ENCODE data around the gene FAM117A. TPM values are rescaled to one million over a fixed set of nuclear protein-coding genes. Genes with fewer than 3 reads are reported as not detected.

The FAM117A gene
- total RNA-seq, 2 experiments from 2014 or later: 14.1 to 15.4 TPM

GRCh38 chr17:49752508-49752907, 11.4 kb downstream of the FAM117A start:
- no peak for ATAC-seq
- DNase-seq: no peak
- intact Hi-C loops (cut with DNase I, micrococcal nuclease): no loop called here
- POLR2A ChIA-PET: interaction anchor here (0.8 kb wide), 1 partner anchor 837 kb away, joined by 5 read pairs; no protein-coding TSS in a partner anchor
- Mint-ChIP-seq H3K27me3 (no peaks in the 10 kb centered on the region), H3K9me3 (ENCODE audit: low read depth) (no peaks in the 10 kb centered on the region), H3K27ac (peak overlapping the region; percentile 58), H3K4me3 (no peak overlapping the region), H3K36me3 (ENCODE audit: low read depth) (peaks cover 4% of the 10 kb centered on the region), H3K4me1 (peaks cover 79% of the 10 kb centered on the region)
- CTCF ChIA-PET: interaction anchor here (1.2 to 2.0 kb wide), 3 partner anchors 8 to 11 kb away, joined by 3 to 6 read pairs (median 6); no protein-coding TSS in a partner anchor

DNA sequence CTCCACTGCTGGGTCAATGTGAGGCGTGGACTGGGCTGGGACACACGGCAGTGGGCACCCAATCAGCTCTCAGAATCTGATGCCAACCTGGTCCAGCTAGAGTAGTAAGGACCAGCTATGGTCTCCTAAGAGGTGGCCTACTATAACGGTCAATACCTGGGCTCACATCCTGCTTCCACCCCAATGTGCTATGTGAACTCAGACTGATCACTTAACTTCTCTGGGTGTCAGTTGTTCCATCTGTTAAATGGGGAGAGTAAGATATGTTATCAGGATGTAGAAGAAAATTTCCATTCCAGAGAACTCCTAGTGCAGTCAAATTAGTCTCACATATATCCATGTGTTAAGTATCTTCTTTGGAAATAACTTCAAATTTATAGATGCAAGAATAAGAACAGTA, 14.2 kb downstream of the FAM117A start:
- ATAC-seq (no peak), DNase-seq (no peak)
- Mint-ChIP-seq H3K4me1 (peaks cover 82% of the 10 kb centered on the region), H3K27ac (peak overlapping the region; percentile 55), H3K27me3 (no peaks in the 10 kb centered on the region), H3K36me3 (ENCODE audit: low read depth) (peaks cover 7% of the 10 kb centered on the region), H3K4me3 (no peak overlapping the region), H3K9me3 (ENCODE audit: low read depth) (no peaks in the 10 kb centered on the region)
- intact Hi-C loops (cut with DNase I, micrococcal nuclease): loop anchor here (1.0 to 10.0 kb wide), 4 partner anchors 10 to 555 kb away; partner anchors contain the start of gene FAM117A (in 1 of the 2)
- CTCF ChIA-PET: interaction anchor here (1.0 to 5.5 kb wide), 6 partner anchors 10 to 251 kb away, joined by 3 to 37 read pairs (median 4); partner anchors contain the start of gene FAM117A
- POLR2A ChIA-PET: interaction anchor here (2.0 to 2.2 kb wide), 2 partner anchors 14 to 41 kb away, joined by 9 to 17 read pairs; partner anchors contain the start of genes FAM117A and SLC35B1

- Mint-ChIP-seq H3K36me3 (ENCODE audit: low read depth) (peaks cover 7% of the 10 kb centered on the region), H3K27ac (peak overlapping the region; percentile 88), H3K27me3 (no peaks in the 10 kb centered on the region), H3K9me3 (ENCODE audit: low read depth) (no peaks in the 10 kb centered on the region), H3K4me1 (peaks cover 77% of the 10 kb centered on the region), H3K4me3 (peak overlapping the region; percentile 35)
- DNase-seq (peak; percentile 76), ATAC-seq (peak; percentile 89)
- POLR2A ChIA-PET: interaction anchor here (0.6 to 2.2 kb wide), 7 partner anchors 8 to 40 kb away, joined by 3 to 17 read pairs (median 4); partner anchors contain the start of genes FAM117A, KAT7 and SLC35B1
- CTCF ChIA-PET: interaction anchor here (0.6 to 5.5 kb wide), 10 partner anchors 9 to 357 kb away, joined by 3 to 37 read pairs (median 4); partner anchors contain the start of gene FAM117A
- intact Hi-C loops (cut with DNase I, micrococcal nuclease): loop anchor here (1.0 to 10.0 kb wide), 5 partner anchors 9 to 554 kb away; partner anchors contain the start of gene FAM117A (in 1 of the 2)
These were observed 15.1 kb downstream of the FAM117A start for GRCh38 chr17:49748791-49749190.

DNA sequence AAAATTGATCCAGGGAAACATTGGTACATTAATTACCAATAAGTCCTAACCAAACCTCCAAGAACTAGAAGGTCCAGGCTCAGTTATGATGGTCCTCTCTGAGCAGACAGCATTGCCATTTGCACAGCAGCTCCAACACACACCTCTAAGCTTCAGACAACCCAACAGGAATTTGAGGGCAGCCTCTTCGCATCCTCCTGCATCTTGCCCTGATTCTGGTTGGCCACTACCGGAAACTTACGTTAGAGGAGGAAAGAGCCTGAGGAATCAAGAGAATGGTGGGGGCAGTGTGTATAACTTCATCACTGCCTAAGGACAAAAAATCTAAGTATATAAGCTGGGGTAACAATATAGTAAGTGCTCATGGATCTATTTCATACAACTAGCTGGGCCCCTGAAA, 15.7 kb downstream of the FAM117A start:
- ChIA-PET CTCF (interaction anchor here (0.6 to 5.5 kb wide), 11 partner anchors 10 to 357 kb away, joined by 3 to 37 read pairs (median 5); partner anchors contain the start of gene FAM117A), POLR2A (interaction anchor here (0.6 to 2.2 kb wide), 7 partner anchors 8 to 40 kb away, joined by 3 to 17 read pairs (median 4); partner anchors contain the start of genes FAM117A, KAT7 and SLC35B1)
- Mint-ChIP-seq H3K4me1 (peaks cover 71% of the 10 kb centered on the region), H3K27ac (peak overlapping the region; percentile 88), H3K27me3 (no peaks in the 10 kb centered on the region), H3K4me3 (peak overlapping the region; percentile 32), H3K36me3 (ENCODE audit: low read depth) (peaks cover 7% of the 10 kb centered on the region), H3K9me3 (ENCODE audit: low read depth) (no peaks in the 10 kb centered on the region)
- intact Hi-C loops (cut with DNase I, micrococcal nuclease): loop anchor here (1.0 to 10.0 kb wide), 5 partner anchors 9 to 553 kb away; partner anchors contain the start of gene FAM117A (in 1 of the 2)
- DNase-seq (no peak), ATAC-seq (no peak)

GRCh38 chr17:49747632-49748031, 16.3 kb downstream of the FAM117A start:
- intact Hi-C loops (cut with DNase I, micrococcal nuclease): loop anchor here (1.0 to 10.0 kb wide), 5 partner anchors 8 to 553 kb away; partner anchors contain the start of gene FAM117A (in 1 of the 2)
- POLR2A ChIA-PET: interaction anchor here (0.6 to 1.5 kb wide), 4 partner anchors 13 to 1030 kb away, joined by 3 to 4 read pairs (median 4); partner anchors contain the start of gene FAM117A
- H3K9me3 Mint-ChIP-seq (ENCODE audit: low read depth): no peaks in the 10 kb centered on the region
- peak overlapping the region; percentile 57 for H3K4me3 Mint-ChIP-seq
- H3K27ac Mint-ChIP-seq: peak overlapping the region; percentile 88
- no peak for ATAC-seq
- DNase-seq: no peak
- CTCF ChIA-PET: interaction anchor here (1.2 to 5.5 kb wide), 8 partner anchors 10 to 251 kb away, joined by 3 to 37 read pairs (median 6); partner anchors contain the start of gene FAM117A
- H3K27me3 Mint-ChIP-seq: no peaks in the 10 kb centered on the region
- H3K36me3 Mint-ChIP-seq (ENCODE audit: low read depth): peaks cover 7% of the 10 kb centered on the region
- peaks cover 73% of the 10 kb centered on the region for H3K4me1 Mint-ChIP-seq

GRCh38 chr17:49746791-49747490, 17.0 kb downstream of the FAM117A start:
- peaks cover 7% of the 10 kb centered on the region for H3K36me3 Mint-ChIP-seq (ENCODE audit: low read depth)

GRCh38 chr17:49745175-49746139, 18.5 kb downstream of the FAM117A start:
- Mint-ChIP-seq H3K27ac (peak overlapping the region; percentile 88), H3K4me1 (peaks cover 84% of the 10 kb centered on the region), H3K36me3 (ENCODE audit: low read depth) (peaks cover 7% of the 10 kb centered on the region), H3K9me3 (ENCODE audit: low read depth) (no peaks in the 10 kb centered on the region), H3K27me3 (no peaks in the 10 kb centered on the region), H3K4me3 (peak overlapping the region; percentile 57)
- intact Hi-C loops (cut with DNase I, micrococcal nuclease): loop anchor here in 1 of 2 experiments (10.0 kb wide), 1 partner anchor 551 kb away; no protein-coding TSS in a partner anchor
- POLR2A ChIA-PET: no interaction called here
- no peak for ATAC-seq
- no peak for DNase-seq
- CTCF ChIA-PET: interaction anchor here (1.1 to 5.5 kb wide), 2 partner anchors 17 to 253 kb away, joined by 3 to 37 read pairs; partner anchors contain the start of gene FAM117A

More at GRCh38 chr17:49746791-49747490, 17.0 kb downstream of the FAM117A start:
- no peaks in the 10 kb centered on the region for H3K9me3 Mint-ChIP-seq (ENCODE audit: low read depth)
- intact Hi-C loops (cut with DNase I, micrococcal nuclease): loop anchor here in 1 of 2 experiments (10.0 kb wide), 1 partner anchor 552 kb away; no protein-coding TSS in a partner anchor
- H3K27ac Mint-ChIP-seq: peak overlapping the region; percentile 88
- ChIA-PET CTCF (interaction anchor here (0.5 to 5.5 kb wide), 8 partner anchors 10 to 252 kb away, joined by 3 to 37 read pairs (median 4); partner anchors contain the start of genes FAM117A and KAT7), POLR2A (interaction anchor here (0.6 to 1.5 kb wide), 5 partner anchors 17 to 1029 kb away, joined by 3 to 4 read pairs (median 3); partner anchors contain the start of genes FAM117A and KAT7)
- H3K27me3 Mint-ChIP-seq: no peaks in the 10 kb centered on the region
- DNase-seq (no peak), ATAC-seq (peak; percentile 42)
- peak overlapping the region; percentile 57 for H3K4me3 Mint-ChIP-seq
- H3K4me1 Mint-ChIP-seq: peaks cover 73% of the 10 kb centered on the region

DNA sequence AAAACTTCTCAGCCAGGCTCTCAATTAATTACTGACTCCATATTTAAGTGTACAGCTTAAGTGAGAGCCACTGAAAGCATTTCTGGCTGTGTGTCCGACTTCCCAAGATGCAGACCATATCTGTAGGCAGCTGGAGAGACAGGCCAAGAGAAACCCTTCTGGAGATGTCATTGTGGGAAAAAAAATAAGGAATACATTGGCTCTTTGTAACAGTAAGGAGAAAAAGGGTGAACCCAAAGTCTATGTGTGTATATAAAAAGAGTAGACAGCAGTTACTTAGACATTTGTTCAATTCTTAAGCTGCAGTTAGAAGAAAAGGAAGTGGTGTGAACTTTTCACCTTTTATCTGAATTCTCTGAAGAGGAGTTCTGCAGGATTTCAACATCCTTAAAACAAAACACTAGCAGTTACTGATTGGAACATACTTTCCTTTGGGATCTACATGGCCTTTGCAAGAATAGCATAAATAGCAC, 21.7 kb downstream of the FAM117A start:
- intact Hi-C loops (cut with DNase I, micrococcal nuclease): loop anchor here in 1 of 2 experiments (10.0 kb wide), 1 partner anchor 547 kb away; no protein-coding TSS in a partner anchor
- POLR2A ChIA-PET: interaction anchor here (0.5 to 1.4 kb wide), 4 partner anchors 15 to 93 kb away, joined by 3 to 4 read pairs (median 4); partner anchors contain the start of genes FAM117A and SLC35B1

GRCh38 chr17:49741692-49742076, 22.2 kb downstream of the FAM117A start:
- ChIA-PET CTCF (interaction anchor here (0.8 to 4.4 kb wide), 10 partner anchors 9 to 171 kb away, joined by 3 to 16 read pairs (median 6); partner anchors contain the start of gene SLC35B1), POLR2A (interaction anchor here (0.5 to 1.4 kb wide), 3 partner anchors 15 to 92 kb away, joined by 3 to 4 read pairs (median 4); partner anchors contain the start of gene FAM117A)
- no peaks in the 10 kb centered on the region for H3K27me3 Mint-ChIP-seq
- peak overlapping the region; percentile 99 for H3K27ac Mint-ChIP-seq
- peaks cover 9% of the 10 kb centered on the region for H3K36me3 Mint-ChIP-seq (ENCODE audit: low read depth)
- H3K4me3 Mint-ChIP-seq: peak overlapping the region; percentile 74
- no peak for ATAC-seq
- H3K9me3 Mint-ChIP-seq (ENCODE audit: low read depth): no peaks in the 10 kb centered on the region
- DNase-seq: no peak
- intact Hi-C loops (cut with DNase I, micrococcal nuclease): loop anchor here in 1 of 2 experiments (10.0 kb wide), 1 partner anchor 547 kb away; no protein-coding TSS in a partner anchor
- H3K4me1 Mint-ChIP-seq: peaks cover 84% of the 10 kb centered on the region

More for the DNA sequence above, 21.7 kb downstream of the FAM117A start:
- Mint-ChIP-seq H3K4me3 (peak overlapping the region; percentile 74), H3K27ac (peak overlapping the region; percentile 99), H3K9me3 (ENCODE audit: low read depth) (no peaks in the 10 kb centered on the region), H3K4me1 (peaks cover 84% of the 10 kb centered on the region), H3K36me3 (ENCODE audit: low read depth) (peaks cover 9% of the 10 kb centered on the region), H3K27me3 (no peaks in the 10 kb centered on the region)
- CTCF ChIA-PET: interaction anchor here (0.8 to 4.4 kb wide), 9 partner anchors 8 to 172 kb away, joined by 3 to 16 read pairs (median 5); partner anchors contain the start of gene SLC35B1
- DNase-seq: no peak
- no peak for ATAC-seq
